ENCODE measurements around the gene RPSA.
"Not testable (repeated sequence)": the region's sequence is repeated elsewhere in the genome, so short reads cannot be mapped to it uniquely, and the experiment has no call there.

DNA sequence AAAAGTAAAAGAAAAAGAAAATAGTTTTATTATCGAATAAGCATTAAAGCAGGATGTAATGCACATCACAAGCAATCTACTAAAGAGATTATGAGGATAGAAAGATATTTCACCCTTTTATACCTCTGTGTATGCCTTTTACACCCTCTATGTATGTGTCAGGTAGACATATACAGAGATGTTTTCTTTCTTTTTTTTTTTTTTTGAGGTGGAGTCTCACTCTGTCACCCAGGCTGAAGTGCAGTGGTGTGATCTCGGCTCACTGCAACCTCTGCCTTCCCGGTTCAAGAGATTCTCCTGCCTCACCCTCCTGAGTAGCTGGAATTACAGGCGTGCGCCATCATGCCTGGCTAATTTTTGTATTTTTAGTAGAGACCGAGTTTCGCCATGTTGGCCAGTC lies 47.4 kb downstream of the RPSA start:
- not testable (repeated sequence) for TF ChIP-seq CREB1 (CRISPR knock-in tag; IDR thresholded peaks at IDR 0.05; ENCODE audit: low read depth); CTCF (conservative IDR thresholded peaks at IDR 0.05; ENCODE audit: low read depth in 2 of 2); EZH2 (IDR thresholded peaks at IDR 0.05; ENCODE audit: low read depth, unreplicated experiment); EZH2phosphoT487 (IDR thresholded peaks at IDR 0.05; ENCODE audit: unreplicated experiment); REST (IDR thresholded peaks at IDR 0.05; ENCODE audit: unreplicated experiment); POLR2AphosphoS5 (IDR thresholded peaks at IDR 0.05; ENCODE audit: low read depth); ZNF114 (CRISPR knock-in tag; IDR thresholded peaks at IDR 0.05); NANOG (IDR thresholded peaks at IDR 0.05; ENCODE audit: borderline replicate concordance); JUNB (IDR thresholded peaks at IDR 0.05; ENCODE audit: unreplicated experiment); ZNF331 (CRISPR knock-in tag; IDR thresholded peaks at IDR 0.05; ENCODE audit: low read depth); ZNF462 (CRISPR knock-in tag; IDR thresholded peaks at IDR 0.05)
- TF ChIP-seq, protein P1, sequence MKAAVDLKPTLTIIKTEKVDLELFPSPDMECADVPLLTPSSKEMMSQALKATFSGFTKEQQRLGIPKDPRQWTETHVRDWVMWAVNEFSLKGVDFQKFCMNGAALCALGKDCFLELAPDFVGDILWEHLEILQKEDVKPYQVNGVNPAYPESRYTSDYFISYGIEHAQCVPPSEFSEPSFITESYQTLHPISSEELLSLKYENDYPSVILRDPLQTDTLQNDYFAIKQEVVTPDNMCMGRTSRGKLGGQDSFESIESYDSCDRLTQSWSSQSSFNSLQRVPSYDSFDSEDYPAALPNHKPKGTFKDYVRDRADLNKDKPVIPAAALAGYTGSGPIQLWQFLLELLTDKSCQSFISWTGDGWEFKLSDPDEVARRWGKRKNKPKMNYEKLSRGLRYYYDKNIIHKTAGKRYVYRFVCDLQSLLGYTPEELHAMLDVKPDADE (IDR thresholded peaks at IDR 0.05) = not testable (repeated sequence)
